HG03342 (cell line): ENCODE measurements around the gene B3GNT7.

ENCODE experiments used
- ATAC-seq: cut with Tn5 transposase; IDR thresholded peaks from one replicate; pipeline ENCODE4 v1.9.1; 2021; ENCODE audit warnings: mild to moderate bottlenecking, moderate library complexity; ENCODE audit not compliant: unreplicated experiment

The B3GNT7 gene

DNA sequence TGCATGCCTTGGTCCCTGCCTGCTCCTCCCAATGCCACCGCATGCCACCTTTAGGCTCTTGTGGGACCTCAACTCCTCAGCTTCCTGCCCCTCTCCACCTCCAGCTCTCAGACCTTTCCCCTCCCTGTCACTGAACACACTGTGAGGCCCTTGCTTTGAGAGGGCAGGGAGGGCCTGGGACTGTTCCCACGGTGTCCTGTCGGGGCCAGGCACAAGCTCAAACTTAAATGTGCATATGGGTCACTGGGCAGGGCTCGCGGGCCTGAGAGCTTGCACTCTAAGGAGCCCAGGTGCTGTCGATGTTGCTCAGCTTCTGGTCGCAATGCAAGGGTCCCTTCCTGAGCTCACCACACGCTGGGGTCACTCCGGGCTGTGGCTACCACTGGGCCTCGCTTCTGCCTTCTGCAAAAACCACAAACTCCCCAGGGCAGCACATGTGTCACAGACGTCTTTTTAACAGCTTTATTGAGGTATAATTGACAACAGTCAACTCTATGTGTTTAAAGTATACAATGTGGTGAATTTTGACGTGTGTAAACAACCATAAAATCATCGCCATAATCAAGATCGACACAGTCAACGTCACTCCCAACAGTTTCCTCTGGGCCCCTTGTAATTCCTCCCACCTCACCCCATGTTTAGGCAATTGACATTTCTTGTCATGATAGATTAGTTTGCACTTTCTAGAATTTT is 11.9 kb upstream of the B3GNT7 start:
- no peak for ATAC-seq

DNA sequence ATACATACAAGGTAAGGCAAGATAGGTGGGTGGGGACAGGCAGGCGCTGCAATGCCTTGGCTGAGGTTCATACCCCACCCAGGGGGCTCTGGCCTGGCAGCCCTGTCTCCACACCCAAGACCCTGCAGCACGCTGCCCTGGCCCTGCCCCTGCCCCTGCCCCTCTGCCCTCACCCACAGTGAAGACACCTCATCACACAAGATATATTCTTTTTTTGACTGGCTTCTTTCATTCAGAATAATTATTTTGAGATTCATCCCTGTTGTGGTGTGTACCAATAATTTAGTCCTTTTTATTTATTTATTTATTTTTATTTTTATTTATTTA is 11.4 kb upstream of the B3GNT7 start:
- no peak for ATAC-seq

DNA sequence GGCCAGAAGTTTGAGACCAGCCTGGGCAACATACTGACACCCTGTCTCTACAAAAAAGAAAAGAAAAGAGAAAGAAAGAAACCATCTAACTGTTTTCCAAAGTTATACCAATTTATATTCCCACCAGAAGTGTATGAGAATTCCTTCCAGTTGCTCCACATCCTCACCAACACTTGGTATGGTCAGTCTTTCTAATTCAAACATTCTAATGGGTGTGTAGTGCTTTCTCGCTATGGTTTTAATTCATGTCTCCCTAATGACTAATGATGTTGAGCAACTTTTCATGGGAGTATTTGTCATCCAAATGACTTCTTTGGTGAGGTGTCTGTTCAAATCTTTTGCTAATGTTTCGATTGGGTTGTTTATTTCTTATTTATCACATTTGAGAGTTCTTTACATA is 10.5 kb upstream of the B3GNT7 start:
- no peak for ATAC-seq

DNA sequence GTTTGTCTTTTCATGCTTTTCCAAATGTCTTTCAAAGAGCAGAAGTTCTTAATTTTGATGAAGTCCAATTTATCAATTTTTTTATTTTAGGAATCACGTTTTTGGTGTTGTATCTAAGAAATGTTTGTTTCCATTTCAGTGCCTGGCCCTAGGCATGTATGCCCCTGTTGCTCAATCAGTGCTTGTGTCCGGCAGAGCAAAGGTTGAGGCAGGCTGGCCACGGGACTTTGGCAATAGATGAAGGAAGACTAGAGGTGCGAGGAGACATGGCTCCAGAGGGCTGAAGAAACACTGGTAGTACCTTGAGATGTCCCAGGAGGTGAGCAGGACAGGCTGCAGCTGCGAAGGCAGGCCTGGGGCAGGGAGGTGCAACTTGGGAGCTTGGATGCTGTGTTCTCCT is 10.1 kb upstream of the B3GNT7 start:
- no peak for ATAC-seq

DNA sequence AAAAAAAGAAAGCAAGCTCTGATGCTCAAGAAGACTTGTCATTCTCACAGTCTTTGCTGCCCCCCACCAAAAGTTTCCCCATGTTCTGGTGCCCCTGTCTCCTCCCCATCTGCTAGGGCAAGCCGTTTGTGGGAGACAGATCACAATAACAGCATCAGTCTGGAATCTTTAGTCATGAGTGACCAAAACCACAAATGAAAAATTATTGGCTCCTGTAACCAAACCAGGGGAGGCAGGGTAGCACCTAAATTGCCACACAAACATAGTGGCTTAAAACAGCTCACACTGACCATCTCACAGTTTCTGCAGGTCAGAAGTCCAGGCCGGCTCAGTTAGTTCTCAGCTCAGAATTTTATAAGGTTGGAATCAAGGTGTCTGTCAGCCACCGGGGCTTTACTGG is 9.1 kb upstream of the B3GNT7 start:
- no peak for ATAC-seq

DNA sequence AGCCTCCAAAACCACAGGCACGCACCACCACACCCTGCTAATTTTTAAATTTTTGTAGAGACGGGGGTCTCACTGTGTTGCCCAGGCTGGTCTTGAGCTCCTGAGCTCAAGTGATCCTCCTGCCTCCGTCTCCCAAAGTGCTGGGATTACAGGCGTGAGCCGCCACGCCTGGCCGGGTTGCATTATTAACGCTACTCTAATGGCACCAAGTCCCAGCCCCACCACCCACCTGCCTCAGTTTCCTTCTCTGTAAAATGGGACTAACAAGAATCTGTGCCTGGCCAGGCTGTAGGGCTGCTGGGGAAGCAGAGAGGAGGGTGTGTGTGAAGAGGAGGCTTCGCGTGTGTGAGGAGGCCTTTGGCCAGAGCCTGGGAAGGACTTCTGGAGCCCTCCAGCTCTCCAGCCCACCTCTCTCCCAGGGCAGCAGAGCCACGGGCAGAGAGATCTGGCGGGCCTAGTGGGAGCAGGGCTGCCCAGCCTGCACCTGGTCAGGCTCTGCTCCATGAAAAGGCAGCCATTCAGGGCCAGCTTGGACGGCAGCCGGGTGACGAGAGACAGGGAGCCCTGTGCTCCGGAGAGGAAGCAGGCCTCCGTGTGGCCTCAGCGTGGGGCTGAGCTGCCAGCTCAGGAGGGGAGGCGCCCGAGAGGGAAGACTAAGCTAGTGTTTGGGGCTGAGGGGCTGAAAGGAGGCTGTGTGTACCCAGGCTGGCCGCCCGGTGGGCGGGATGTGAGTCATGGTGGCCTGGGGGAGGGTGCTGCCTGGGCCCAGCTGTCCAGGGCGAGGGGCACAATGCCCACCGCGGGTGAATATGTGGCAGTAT is 7.4 kb upstream of the B3GNT7 start:
- no peak for ATAC-seq

DNA sequence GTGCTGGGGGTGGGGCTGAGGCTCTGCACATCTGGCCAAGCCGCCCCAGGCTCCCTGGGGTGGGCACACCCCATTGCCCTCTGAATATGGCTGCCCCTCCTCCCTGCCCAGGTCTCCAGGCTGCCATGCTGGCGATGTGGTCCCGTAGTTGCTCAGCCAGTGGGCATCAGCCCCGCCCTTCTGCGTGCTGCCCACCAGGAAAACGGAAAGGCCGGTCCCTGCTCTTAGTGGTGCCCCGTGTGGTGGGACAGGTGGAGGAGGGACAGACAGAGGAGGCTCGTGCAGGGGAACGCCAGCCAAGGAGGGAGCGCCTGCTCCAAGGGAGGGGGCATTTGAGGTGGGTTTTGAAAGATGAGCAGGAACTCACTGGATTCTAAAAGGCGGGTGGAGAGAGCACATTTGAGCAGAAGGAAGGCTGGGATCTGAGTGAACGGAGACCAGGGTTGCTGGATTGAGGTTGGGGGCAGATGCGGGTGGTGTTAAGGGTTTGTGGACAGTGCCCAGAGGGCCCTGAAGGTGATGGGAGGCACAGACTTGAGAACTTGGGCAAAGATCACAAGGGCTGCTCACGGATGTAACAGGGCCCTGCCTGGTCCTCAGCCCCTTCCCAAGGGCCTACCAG is 6.7 kb upstream of the B3GNT7 start:
- no peak for ATAC-seq

DNA sequence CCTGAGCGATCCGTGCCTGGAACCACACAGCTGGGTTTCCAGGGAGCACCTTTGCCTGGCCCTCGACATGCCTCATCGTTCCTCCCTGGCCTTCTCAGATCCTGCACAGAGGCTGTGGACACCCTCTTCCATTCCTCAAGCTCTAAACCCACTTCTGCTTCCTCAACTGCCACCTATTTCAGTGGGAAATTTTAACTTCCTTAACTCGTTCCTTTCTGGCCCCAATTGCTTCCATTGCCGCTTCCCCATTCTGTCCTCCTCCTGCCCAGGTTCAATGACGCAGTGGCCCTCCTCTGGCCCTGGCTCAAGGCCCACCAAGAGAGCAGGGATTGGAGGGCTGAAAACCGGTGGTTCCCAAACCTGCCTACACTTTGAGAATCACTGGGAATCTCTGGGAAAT is 4.8 kb upstream of the B3GNT7 start:
- no peak for ATAC-seq

DNA sequence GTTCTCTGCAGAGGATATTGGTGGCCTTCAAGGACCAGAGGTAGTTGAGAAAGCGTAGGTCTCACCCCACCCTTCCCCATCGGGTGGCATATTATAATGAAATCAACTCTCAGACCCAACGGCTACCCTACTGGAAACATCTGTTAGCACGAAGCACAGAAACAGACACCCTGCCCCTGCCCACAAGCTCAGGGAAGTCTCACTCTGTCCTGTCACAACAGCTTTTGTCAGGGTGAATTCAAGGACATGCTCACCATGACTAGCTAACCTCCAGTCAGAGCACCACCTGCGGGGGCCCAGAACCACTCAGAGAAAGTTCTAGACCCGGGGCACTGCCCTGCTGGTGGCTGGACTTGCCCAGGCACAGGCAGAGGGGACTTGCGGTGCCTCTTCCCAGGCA is 3.5 kb upstream of the B3GNT7 start:
- ATAC-seq, result no peak

DNA sequence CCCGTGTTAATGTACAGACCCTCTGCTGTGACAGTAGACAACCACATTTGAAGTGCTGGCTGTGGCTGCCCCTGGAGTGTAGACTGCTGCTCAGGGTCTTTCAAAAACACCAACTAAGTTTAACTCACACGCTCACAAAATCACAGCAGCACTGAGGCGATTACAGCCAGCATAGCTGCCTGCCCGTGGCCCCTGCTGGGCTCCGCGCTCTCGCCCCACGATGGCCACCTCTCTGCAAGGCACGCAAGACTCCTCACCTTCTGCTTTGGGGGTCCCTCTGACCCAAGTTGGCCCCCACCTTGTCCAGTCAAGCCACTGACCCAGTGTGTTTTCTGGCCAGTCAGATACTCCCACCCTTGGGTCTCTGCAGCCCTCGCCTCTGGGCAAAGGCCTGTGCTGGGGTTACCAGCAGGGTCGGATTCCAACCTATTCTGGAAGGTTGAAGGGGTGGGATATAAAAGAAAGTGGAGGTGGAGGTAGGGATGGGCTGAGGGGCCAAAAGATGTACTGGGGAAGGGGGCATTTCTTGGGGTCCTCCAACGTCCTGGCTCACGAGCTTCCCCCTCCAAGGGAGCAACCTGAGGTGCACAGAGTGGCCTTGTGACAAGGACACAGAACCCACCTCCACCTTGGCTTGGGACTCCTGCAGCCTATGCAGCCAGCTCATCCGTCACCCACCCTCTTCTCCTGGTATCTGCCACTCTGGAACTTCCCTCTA is 2.9 kb upstream of the B3GNT7 start:
- no peak for ATAC-seq

DNA sequence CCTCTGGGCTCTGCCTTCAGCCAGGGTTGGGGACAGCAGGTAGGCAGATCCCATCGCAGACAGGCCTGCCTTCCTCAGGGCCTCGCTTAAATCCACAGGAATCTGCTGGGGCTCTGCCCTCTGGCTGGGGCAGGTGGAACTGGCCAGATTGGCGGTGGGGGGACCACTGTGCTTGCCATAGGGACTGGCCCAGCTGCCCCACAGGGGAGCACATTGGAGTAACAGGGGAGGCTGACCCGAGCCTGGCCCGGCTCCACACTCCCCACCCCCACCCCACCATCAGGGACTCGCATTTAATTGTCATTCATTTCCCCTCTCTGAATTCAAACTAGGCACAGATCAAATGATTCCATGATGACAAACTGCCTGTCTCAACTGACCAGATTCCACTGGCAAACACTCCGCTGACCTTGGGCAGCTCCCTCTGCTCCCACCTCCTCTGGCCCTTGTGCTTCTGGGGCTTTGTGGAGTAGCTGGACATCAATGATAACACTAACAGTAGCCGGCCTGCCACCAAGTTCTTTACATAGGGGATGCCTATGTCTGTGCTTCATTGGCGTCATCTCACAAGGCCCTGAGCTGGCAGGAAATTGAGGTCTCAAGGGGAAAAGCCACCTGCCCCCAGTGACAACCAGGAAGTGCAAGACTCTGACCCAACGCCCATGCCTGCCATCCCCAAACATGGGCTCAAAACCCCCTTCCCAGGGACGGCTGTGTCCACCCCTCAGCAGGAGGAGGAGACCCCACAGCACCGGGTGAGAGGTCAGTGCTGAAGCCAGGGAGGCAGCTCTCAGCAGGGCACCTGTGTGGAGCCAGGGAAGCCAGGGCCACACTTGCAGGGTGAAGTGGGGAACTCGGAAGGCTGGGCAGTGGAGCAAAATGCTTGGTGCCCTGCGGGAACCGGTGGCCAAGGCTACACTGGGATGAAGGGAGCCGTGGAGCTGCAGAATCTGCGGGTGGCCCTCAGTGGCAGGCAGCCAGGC is 2.1 kb upstream of the B3GNT7 start:
- peak; percentile 26 for ATAC-seq

DNA sequence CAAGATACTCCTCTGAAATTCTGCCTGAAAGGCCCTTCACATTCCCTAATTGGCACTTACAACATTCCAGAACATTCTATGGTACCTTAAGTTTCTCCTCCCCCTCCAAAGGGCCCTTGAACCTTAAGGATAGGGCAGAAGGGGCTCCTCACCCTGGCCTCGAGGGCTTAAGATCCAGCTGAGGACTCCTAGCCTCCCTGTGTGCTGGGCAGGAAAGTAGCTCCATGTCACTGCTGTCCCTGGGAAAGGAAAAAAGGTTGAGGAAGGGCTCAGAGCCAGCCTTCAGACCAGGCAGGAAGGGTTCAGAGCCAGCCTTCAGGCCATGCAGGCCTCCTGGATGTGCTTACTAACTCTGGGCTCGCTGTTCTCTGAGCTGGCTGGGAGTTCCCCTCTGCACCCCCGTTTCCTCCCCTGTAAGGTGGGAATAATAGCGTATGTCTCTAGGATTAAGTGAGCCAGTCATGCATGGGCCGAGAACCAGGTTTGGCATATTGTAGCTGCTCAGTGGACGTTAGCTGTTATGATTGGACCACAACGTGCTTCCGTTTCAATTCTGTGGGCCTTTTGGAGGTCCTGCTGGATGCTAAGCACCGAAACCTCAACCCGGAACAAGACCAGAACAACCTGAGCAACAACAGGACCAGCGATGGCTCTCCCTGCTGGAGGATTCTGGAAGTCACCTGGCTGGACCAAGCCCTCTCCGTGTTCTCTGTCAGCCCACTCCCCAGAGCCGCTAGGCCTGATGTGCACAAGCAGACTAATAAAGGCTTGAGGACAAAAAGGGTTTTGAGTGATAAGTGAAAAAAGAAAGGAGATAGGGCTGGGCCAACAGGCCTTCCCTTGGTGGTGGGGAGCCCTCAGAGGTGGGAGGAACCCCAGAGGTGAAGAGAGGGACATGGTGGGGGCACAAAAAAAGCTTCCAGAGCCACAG is 1.0 kb upstream of the B3GNT7 start:
- peak; percentile 51 for ATAC-seq

DNA sequence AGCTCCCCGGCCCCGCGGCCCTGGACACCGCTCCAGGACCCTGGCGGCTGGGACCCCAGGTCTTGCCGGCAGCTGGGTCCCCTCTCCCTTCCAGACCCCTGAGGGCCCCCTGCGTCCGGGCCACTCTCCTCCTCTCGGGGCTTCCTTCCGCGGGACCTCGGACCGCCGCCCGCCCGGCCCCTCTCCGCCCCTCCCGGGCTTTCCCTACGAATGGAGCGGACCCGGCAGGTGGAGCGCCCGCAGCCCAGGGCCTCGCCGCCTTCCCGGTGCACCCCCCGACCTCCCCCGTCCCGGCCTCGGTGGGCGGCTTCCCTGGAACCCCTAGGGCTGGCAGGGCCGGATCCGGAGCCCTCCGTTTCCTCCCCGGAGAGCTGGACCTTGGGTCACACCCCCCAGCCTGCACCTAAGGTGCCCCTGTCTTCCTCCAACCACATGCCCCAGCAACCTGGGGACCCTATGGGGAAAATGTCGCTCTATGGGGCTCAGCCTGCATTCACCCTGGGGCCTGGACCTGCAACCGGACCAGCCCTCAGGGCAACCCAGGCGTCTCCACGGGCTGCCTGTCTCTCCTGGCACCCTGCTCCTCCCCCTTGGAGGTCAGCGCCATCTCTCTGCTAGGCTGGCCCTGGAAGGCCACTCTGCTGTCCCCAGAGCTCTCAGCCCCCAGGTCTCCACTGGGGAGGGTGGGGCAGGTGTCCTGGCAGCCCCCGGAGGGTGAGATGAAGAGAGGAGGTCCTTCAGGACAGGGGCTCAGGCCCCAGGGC is 730 bp downstream of the B3GNT7 start:
- no peak for ATAC-seq

DNA sequence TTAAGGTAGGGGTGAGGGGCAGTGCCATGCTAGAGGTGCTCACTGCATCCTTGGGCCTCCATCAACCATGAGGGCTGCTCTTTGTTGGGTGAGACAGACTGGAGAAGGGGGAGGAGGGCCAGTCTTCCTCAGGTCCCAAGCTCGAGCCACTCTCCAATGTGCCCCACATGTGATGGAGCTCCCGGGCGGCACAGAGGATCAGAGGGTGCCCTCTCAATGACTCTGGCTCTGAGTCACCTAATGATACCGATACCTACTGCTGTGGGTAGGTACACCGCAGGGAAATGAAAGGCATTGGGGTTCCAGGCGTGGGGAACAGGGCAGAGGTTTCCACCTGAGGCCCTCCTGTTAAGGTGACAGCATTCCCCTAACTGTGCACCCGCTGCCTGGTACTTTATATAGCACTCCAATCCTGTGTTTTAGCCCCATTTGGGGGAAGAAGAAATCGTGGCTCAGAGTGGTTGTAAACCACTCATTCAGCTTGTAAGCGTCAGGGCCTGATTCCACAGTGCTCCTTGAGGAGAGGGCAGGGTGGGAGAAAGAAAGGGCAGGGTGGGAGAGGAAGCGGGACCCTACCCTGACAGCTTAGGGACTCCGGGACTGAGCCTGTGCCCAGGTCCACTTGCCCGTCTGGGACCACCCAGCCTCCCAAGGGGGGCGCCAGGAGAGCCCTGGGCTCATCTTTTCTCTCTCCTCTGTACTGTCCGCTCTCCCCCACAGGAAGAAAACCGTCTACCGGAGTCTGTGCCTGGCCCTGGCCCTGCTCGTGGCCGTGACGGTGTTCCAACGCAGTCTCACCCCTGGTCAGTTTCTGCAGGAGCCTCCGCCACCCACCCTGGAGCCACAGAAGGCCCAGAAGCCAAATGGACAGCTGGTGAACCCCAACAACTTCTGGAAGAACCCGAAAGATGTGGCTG is 1.8 kb downstream of the B3GNT7 start:
- ATAC-seq, result no peak

DNA sequence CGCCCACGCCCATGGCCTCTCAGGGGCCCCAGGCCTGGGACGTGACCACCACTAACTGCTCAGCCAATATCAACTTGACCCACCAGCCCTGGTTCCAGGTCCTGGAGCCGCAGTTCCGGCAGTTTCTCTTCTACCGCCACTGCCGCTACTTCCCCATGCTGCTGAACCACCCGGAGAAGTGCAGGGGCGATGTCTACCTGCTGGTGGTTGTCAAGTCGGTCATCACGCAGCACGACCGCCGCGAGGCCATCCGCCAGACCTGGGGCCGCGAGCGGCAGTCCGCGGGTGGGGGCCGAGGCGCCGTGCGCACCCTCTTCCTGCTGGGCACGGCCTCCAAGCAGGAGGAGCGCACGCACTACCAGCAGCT is 2.4 kb downstream of the B3GNT7 start:
- ATAC-seq, result no peak

DNA sequence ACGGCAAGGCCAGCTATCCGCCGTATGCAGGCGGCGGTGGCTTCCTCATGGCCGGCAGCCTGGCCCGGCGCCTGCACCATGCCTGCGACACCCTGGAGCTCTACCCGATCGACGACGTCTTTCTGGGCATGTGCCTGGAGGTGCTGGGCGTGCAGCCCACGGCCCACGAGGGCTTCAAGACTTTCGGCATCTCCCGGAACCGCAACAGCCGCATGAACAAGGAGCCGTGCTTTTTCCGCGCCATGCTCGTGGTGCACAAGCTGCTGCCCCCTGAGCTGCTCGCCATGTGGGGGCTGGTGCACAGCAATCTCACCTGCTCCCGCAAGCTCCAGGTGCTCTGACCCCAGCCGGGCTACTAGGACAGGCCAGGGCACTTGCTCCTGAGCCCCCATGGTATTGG is 3.1 kb downstream of the B3GNT7 start:
- ATAC-seq, result no peak

DNA sequence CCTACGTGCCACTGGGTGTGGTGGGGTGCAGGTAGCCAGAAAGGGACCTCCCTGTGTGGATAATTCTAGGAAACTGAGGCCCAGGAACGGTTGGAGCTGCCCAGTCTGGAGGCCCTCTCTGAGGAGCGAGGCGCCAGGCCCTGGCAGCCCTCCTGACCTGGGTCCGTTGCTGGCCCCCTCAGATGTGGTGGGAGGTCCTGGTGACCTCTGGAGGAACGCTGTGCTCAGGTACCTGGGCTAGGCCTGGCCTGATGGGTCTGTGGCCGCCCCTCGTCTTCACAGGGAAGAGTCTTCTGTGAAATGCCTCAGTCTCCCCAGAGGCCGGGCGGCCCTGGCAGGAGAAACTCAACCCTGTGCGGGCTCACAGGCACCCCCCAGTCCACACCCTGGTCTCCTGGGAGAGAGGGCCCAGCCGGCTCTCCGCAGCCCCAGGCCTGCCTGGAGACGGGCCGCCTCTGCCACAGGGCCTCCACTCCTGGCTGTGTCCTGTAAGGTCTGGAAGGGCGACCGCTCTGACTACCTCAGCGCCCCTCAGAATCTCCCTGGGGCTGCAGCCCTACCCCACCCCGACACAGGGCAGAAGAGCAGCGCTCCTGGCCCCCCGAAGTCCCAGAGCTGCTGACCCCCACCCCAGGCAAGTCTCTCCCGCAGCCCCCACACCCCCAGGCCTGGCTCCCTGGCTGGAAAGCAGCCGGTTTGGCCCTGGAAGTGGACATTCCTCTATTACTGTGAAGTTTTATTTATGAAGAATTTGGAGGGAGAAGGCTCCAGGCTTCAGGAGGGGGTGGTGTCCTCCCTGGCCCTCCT is 3.7 kb downstream of the B3GNT7 start:
- ATAC-seq, result no peak
